Activated CD4-positive, alpha-beta T cell treated with anti-CD3 and anti-CD28 coated beads for 48 hours (primary cell): ENCODE data around the gene BANK1.
"Not testable (repeated sequence)": the region's sequence is repeated elsewhere in the genome, so short reads cannot be mapped to it uniquely, and the experiment has no call there.

Source experiments
- DNase-seq: peaks from one replicate; pipeline ENCODE4 v3.0.0-alpha.2; 2020

BANK1 gene

GRCh38 chr4:101888472-101888871 lies 97.9 kb downstream of the BANK1 start:
- no peak for DNase-seq

GRCh38 chr4:101905527-101905926 lies 115.0 kb downstream of the BANK1 start:
- DNase-seq = not testable (repeated sequence)

GRCh38 chr4:101910786-101911373 lies 120.3 kb downstream of the BANK1 start:
- no peak for DNase-seq

GRCh38 chr4:101911616-101912015 lies 121.1 kb downstream of the BANK1 start:
- DNase-seq = no peak

GRCh38 chr4:101914761-101915160 lies 124.2 kb downstream of the BANK1 start:
- DNase-seq = no peak

- no peak for DNase-seq
Observed at GRCh38 chr4:101919373-101919977, 128.9 kb downstream of the BANK1 start.

- DNase-seq = no peak
Observed at GRCh38 chr4:101921370-101921769, 130.8 kb downstream of the BANK1 start.

GRCh38 chr4:101931619-101932018 lies 141.1 kb downstream of the BANK1 start:
- DNase-seq = no peak

- no peak for DNase-seq
Observed at GRCh38 chr4:101933855-101934254, 143.3 kb downstream of the BANK1 start.

GRCh38 chr4:101938836-101939235 lies 148.3 kb downstream of the BANK1 start:
- no peak for DNase-seq

GRCh38 chr4:101941816-101942358 lies 151.4 kb downstream of the BANK1 start:
- no peak for DNase-seq

- no peak for DNase-seq
Observed at GRCh38 chr4:101942891-101943290, 152.4 kb downstream of the BANK1 start.

- no peak for DNase-seq
Observed at GRCh38 chr4:101944649-101945048, 154.1 kb downstream of the BANK1 start.

GRCh38 chr4:101948055-101948454 lies 157.5 kb downstream of the BANK1 start:
- no peak for DNase-seq

GRCh38 chr4:101948951-101949350 lies 158.4 kb downstream of the BANK1 start:
- DNase-seq = no peak

- DNase-seq = no peak
Observed at GRCh38 chr4:101950258-101950979, 159.9 kb downstream of the BANK1 start.

GRCh38 chr4:101952985-101953384 lies 162.5 kb downstream of the BANK1 start:
- no peak for DNase-seq

- DNase-seq = no peak
Observed at GRCh38 chr4:101953949-101954348, 163.4 kb downstream of the BANK1 start.

GRCh38 chr4:101954351-101954750 lies 163.8 kb downstream of the BANK1 start:
- no peak for DNase-seq

GRCh38 chr4:101954975-101955678 lies 164.6 kb downstream of the BANK1 start:
- no peak for DNase-seq

- DNase-seq = no peak
Observed at GRCh38 chr4:101956068-101956825, 165.7 kb downstream of the BANK1 start.

- DNase-seq = no peak
Observed at GRCh38 chr4:101958547-101958946, 168.0 kb downstream of the BANK1 start.

GRCh38 chr4:101960431-101960830 lies 169.9 kb downstream of the BANK1 start:
- no peak for DNase-seq
